NCI-H2029 (cell line): ENCODE data around the gene HIRIP3.
A peak's percentile ranks its signal among the peaks of the same experiment; 100 is the strongest.
"Not testable (repeated sequence)": the region's sequence is repeated elsewhere in the genome, so short reads cannot be mapped to it uniquely, and the experiment has no call there.

Source experiments
- DNase-seq: peaks from one replicate; lab custom pipeline; 2025; lab: John Stamatoyannopoulos, UW

Gene HIRIP3, protein sequence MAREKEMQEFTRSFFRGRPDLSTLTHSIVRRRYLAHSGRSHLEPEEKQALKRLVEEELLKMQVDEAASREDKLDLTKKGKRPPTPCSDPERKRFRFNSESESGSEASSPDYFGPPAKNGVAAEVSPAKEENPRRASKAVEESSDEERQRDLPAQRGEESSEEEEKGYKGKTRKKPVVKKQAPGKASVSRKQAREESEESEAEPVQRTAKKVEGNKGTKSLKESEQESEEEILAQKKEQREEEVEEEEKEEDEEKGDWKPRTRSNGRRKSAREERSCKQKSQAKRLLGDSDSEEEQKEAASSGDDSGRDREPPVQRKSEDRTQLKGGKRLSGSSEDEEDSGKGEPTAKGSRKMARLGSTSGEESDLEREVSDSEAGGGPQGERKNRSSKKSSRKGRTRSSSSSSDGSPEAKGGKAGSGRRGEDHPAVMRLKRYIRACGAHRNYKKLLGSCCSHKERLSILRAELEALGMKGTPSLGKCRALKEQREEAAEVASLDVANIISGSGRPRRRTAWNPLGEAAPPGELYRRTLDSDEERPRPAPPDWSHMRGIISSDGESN

GRCh38 chr16:29995324-29995910, at the start of gene HIRIP3:
TSS of gene HIRIP3 (minus strand) at chr16:29995617. CDS start at chr16:29995605, 12 bp downstream.
- peak; percentile 82 for DNase-seq

GRCh38 chr16:30041841-30042240, 46.4 kb upstream of the HIRIP3 start:
- DNase-seq = no peak

DNA sequence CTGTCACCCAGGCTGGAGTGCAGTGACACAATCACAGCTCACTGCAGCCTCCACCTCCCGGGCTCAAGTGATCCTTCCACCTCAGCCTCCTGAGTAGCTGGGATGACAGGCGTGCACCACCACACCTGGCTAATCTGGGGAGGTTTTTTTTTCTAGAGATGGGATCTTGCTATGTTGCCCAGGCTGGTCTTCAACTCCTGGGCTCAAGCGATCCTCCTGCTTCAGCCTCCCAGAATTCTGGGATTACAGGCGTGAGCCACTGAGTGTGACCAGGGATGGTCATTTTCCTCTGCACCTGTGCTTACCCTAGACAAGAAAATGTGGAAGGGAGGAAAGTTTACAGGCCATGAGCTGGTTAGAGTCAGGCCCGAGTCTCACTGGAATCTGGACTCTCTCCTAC, 45.3 kb upstream of the HIRIP3 start:
- DNase-seq = not testable (repeated sequence)

DNA sequence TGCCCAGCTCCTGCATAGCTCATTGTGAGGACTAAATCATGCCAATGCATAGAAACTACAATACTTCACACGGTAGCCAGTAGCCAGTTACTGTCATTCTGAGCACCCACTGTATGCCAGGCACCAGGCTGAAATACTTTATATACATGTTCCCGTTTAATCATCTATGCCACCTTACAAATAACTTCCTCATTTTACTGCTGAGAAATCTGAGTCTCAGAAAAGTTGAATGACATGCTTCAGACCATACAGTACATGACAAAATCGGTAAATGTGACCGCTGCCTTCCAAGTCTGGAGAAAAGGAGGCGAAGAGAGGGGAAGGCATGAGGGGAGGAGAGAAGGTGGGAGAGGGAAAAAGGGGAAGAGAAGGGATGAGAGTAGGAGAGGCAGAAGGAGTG, 44.8 kb upstream of the HIRIP3 start:
- DNase-seq = no peak

- no peak for DNase-seq
Observed at GRCh38 chr16:30033270-30033669, 37.9 kb upstream of the HIRIP3 start.

GRCh38 chr16:30032083-30032819, 36.8 kb upstream of the HIRIP3 start:
- DNase-seq = peak; percentile 45

DNA sequence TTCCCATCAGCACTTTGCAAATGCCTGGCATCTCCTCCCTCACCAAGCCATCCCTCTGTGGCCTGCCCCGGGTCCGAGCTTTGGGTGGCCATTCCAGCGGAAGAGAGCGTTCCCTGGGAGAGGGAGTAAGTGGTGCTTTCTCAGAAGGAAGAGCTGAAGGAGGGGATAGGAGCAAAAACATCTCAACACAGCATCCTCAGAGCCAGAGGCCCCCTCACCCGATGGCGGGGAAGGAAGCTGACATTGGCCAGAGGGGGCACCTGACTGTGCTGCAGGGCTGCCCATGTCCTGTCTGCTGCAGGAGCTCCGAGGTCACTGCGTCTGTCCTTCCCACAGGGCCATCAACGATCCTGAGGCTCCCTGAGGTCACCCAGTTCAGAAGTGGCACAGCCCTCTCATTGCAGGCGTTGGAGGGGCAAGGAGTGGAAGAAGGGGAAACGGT, 36.1 kb upstream of the HIRIP3 start:
- DNase-seq = no peak

- DNase-seq = no peak
Observed at GRCh38 chr16:30030841-30031413, 35.5 kb upstream of the HIRIP3 start, which contains the start of gene TLCD3B. TSS of gene TLCD3B (minus strand) at chr16:30031271. CDS start at chr16:30030527, 744 bp downstream.

DNA sequence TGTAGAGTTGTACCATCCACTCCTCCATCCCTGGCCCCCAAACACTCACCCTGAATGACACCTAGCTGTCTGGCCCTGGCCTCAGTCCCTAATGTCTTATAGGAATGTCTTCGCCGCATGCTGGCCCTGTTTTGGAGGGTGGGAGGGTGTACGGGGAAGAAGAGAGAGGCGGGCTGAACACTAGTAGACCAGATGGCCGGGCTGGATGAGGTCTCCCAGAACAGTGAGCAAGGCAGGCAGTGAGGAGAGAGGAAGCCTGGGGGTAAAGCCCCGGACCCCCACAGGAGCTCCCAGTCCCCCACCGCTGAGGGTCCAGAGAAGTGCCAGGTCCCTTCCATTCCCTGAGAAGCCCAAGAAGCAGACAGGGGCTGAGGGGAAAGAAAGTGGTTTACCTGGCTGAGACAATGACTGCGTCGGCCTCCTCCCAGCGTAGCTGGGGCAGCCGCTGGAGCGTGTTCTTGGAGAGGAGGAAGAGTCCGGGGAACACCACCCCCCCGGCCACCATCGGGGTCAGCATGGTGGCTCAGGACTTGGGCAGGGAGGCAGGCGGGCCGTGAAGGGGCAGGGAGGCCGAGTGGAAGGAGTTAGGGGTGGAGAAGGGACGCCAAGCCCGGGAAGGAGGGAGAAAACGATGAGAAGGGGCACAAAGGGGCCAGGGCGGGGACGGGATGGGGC, 34.7 kb upstream of the HIRIP3 start:
- no peak for DNase-seq

GRCh38 chr16:30028438-30029076, 33.1 kb upstream of the HIRIP3 start:
- DNase-seq = no peak

- no peak for DNase-seq
Observed at GRCh38 chr16:30027588-30028437, 32.4 kb upstream of the HIRIP3 start.

DNA sequence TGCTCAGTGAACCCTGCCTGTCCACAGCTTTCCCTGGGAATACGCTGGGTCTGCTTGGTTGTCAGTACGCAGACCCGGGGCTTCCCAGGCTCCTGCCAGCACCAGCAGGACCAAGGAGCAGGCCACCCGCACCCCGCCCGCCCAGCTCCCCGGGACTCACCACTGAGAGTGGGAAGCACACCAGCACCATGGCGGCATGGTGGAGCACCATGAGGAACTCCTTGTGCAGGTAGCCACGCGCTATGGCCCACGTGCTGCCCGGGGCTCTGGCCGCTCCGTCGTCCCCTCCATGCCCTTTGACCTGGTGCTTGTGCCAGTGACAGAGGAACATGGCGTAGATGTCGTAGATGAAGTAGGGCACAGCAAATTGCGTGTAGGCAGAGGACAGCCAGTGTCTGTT, 31.0 kb upstream of the HIRIP3 start:
- DNase-seq = no peak

- no peak for DNase-seq
Observed at GRCh38 chr16:30025574-30025973, 30.2 kb upstream of the HIRIP3 start.

GRCh38 chr16:30025156-30025555, 29.7 kb upstream of the HIRIP3 start:
- no peak for DNase-seq

DNA sequence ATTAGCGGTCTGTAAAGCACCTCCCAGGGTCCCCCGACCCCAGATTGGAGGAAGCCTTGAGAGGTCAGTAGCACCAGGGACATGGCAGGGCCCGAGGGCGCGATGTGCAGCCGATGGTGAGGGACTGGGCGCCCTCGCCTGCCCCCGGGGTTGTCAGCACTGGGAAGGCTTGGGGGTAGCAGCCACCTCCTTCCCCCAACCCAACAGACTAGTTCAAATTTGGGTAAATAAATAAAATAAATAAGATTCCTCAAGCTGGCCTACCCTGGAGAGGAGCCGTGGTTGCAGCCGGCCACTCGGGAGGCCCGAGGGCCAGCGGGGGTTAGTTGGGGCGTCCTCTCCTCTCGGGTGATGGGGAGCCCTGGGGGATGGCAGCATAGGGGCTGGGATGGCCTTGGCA, 29.0 kb upstream of the HIRIP3 start:
- DNase-seq = no peak

GRCh38 chr16:30023586-30023985, 28.2 kb upstream of the HIRIP3 start:
- DNase-seq = no peak

DNA sequence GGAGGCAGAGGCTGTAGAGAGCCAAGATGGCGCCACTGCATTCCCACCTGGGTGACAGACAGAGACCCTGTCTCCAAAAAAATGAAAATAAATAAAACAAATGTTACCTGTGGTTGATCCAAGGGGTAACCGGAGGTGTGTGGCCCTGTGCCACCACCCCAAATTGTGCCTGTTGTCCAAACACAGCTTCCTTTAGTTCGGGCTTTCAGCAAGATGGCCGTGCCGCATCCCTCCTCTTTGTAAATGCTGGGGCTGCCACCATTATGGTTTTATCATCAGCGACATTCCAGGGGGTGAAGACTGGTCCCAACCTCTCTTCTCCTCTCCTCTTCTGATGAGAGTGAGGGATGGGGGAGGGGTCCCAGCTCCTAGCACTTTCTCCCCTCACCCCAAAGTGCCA, 27.5 kb upstream of the HIRIP3 start, which contains the start of gene C16orf92:
Gene C16orf92, plus strand, starts transcription at position 312 of the 400 bp plus-strand sequence. CDS start 143 bp downstream, outside the sequence.
- DNase-seq = no peak

- no peak for DNase-seq
Observed at GRCh38 chr16:30018731-30019158, 23.3 kb upstream of the HIRIP3 start.

- DNase-seq = not testable (repeated sequence)
Observed at GRCh38 chr16:30017937-30018336, 22.5 kb upstream of the HIRIP3 start.

DNA sequence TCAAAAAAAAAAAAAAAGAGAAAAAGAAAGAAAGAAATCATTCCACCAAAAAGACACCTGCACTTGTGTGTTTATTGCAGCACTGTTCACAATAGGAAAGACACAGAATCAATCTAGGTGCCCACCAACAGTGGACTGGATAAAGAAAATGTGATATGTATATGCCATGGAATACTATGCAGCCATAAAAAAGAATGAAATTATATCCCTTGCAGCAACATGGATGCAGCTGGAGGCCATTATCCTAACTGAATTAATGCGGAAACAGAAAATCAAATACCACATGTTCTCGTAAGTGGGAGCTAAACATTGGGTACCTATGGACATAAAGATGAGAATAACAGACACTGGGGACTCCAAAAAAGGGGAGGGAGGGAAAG, 21.9 kb upstream of the HIRIP3 start:
- DNase-seq = no peak
